CD4-positive, CD25-positive, alpha-beta regulatory T cell (primary cell): ENCODE measurements around the gene RUBCN. TPM values are rescaled to one million over a fixed set of nuclear protein-coding genes. Genes with fewer than 3 reads are reported as not detected.
A peak's percentile ranks its signal among the peaks of the same experiment; 100 is the strongest.
"Not testable (repeated sequence)": the region's sequence is repeated elsewhere in the genome, so short reads cannot be mapped to it uniquely, and the experiment has no call there.

Source experiments
- ATAC-seq, 2 donors: fragments of 150-1000 bp; cut with Tn5 transposase; one replicate each; pipeline ENCODE4 v1.10.0; 2021; ENCODE audit warnings: low read depth in 2 of 2, moderate number of reproducible peaks in 2 of 2, moderate library complexity in 1 of 2
- DNase-seq, 3 donors: peaks; one replicate each; pipeline versions ENCODE4 v3.0.0 to v3.0.0-alpha.2; 2012 to 2022; ENCODE audit warnings: mixed read lengths in 1 of 3
- H3K27ac ChIP-seq: one replicate; pipeline ENCODE4 v1.7.0; 2013; ENCODE audit warnings: mild to moderate bottlenecking, low read length; ENCODE audit not compliant: insufficient read depth, poor library complexity, severe bottlenecking
- H3K27me3 ChIP-seq: one replicate; pipeline ENCODE4 v1.7.0; 2013; ENCODE audit warnings: low read length; ENCODE audit not compliant: control insufficient read depth, insufficient read depth
- H3K36me3 ChIP-seq: one replicate; pipeline ENCODE4 v1.7.0; 2013; ENCODE audit warnings: mild to moderate bottlenecking, low read length, moderate library complexity; ENCODE audit not compliant: control insufficient read depth, insufficient read depth
- H3K4me1 ChIP-seq: 2 replicates; pipeline ENCODE4 v1.7.0; 2013; ENCODE audit warnings: mild to moderate bottlenecking, low read length; ENCODE audit not compliant: insufficient read depth, control insufficient read depth, poor library complexity, severe bottlenecking
- H3K4me3 ChIP-seq: one replicate; pipeline ENCODE4 v1.7.0; 2013; ENCODE audit warnings: low read depth, mild to moderate bottlenecking, low read length, moderate library complexity
- H3K9me3 ChIP-seq, 2 experiments: 1 replicate in 1 of 2; 2 replicates in 1 of 2; pipeline ENCODE4 v1.7.0; 2013; ENCODE audit warnings: low read length in 2 of 2, mild to moderate bottlenecking in 1 of 2, moderate library complexity in 1 of 2; ENCODE audit not compliant: control insufficient read depth in 2 of 2
- H3K27ac Mint-ChIP-seq, 3 donors: one replicate each; pipeline ENCODE4 v1.8.0; 2020 to 2022; ENCODE audit warnings: mild to moderate bottlenecking in 3 of 3, mixed read lengths in 3 of 3, moderate library complexity in 2 of 3
- H3K27me3 Mint-ChIP-seq: one replicate; pipeline ENCODE4 v1.8.0; 2022; ENCODE audit warnings: mild to moderate bottlenecking, mixed read lengths
- H3K36me3 Mint-ChIP-seq: one replicate; pipeline ENCODE4 v1.8.0; 2020; ENCODE audit warnings: mixed read lengths
- H3K4me1 Mint-ChIP-seq, 4 donors: one replicate each; pipeline ENCODE4 v1.8.0; 2020 to 2022; ENCODE audit warnings: mixed read lengths in 4 of 4, mild to moderate bottlenecking in 1 of 4
- H3K4me3 Mint-ChIP-seq, 4 donors: one replicate each; pipeline ENCODE4 v1.8.0; 2020 to 2022; ENCODE audit warnings: mild to moderate bottlenecking in 4 of 4, mixed read lengths in 4 of 4, moderate library complexity in 3 of 4
- H3K9me3 Mint-ChIP-seq, 7 donors: one replicate each; pipeline ENCODE4 v1.8.0; 2020 to 2022; ENCODE audit warnings: mixed read lengths in 7 of 7, mild to moderate bottlenecking in 3 of 7, moderate library complexity in 2 of 7
- polyA plus RNA-seq, 4 donors: library from polyadenylated mRNA; unstranded; fragments of 300-500 nt; fragmentation: Illumina TruSeq; gene quantifications; one replicate each; pipeline ENCODE4 v1.2.3, GENCODE V29; 2021
- total RNA-seq: library from RNA; stranded (reverse); gene quantifications from one replicate; pipeline ENCODE4 v1.2.3, GENCODE V29; 2022

RUBCN gene
- total and polyA plus RNA-seq, 5 donors from 2014 or later: 17.5 to 58.5 (median 20.5) TPM

DNA sequence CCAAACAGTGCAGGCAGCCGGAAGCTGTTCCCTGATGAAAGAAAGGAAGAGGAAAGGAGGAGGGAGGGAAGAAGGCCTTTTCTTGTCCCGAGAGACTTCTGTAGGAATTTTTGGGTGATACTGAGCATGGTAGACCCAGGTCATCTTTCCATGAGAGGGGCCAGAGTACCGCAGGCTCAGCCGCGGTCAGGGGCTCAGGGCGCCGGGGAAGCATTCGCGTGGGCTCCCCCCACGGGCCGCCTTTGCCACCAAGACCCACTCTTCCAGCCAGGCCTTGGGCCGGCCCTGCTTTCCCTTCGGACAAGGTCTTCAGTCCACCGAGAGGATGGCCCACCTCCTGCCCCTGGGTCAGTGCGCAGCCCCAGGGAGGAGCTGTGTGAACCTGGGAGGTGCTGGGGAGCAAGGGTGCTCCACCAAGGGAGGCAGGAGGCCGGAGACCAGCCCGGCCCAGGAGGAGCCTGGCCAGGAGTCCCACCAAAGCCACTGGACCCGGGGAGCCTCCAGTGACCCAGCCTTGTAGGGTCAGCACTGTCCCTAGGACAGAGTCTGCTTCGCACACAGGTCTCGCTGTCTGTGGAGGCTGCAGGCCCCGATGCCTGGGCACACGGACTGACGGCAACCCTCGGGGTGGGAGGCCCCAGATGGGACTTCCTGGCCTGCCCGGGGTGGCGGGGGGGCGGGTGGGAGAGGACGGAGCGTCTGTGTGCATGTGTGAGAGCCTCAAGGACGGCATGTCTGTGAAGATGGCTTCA lies 79.0 kb downstream of the RUBCN start:
- DNase-seq, H3K4me3 ChIP-seq, H3K27me3 ChIP-seq: not testable (repeated sequence)

DNA sequence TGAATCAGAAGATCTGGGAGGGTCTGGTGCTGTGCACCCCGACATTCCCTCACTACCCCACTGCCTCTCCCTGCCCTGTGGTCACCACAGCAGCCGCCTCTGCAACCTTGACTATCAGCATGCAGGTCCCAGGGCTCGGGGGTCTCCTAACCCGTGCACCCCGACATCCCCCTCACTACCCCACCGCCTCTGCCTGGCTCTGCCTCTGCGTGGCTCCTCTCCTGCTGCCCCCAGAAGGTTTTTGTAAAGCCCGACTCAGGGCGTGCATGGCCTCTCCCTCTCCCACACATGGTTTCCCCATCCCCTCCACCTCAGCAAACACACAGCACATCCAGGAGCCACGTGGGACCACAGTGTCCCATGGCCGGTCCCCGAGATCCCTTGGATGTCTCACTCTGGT lies 79.7 kb downstream of the RUBCN start:
- H3K27ac Mint-ChIP-seq, H3K27me3 ChIP-seq, H3K9me3 Mint-ChIP-seq, H3K4me1 Mint-ChIP-seq, DNase-seq, H3K9me3 ChIP-seq, H3K27me3 Mint-ChIP-seq, H3K36me3 Mint-ChIP-seq, H3K27ac ChIP-seq, H3K4me1 ChIP-seq, H3K36me3 ChIP-seq, ATAC-seq, H3K4me3 ChIP-seq: not testable (repeated sequence)
- H3K4me3 Mint-ChIP-seq: peak overlapping the region in 3 of 4 donors; percentile 33 to 68 (median 46)

More for the DNA sequence above, 79.0 kb downstream of the RUBCN start:
- H3K27ac Mint-ChIP-seq, ATAC-seq, H3K4me3 Mint-ChIP-seq, H3K9me3 ChIP-seq, H3K9me3 Mint-ChIP-seq, H3K27ac ChIP-seq, H3K36me3 Mint-ChIP-seq, H3K27me3 Mint-ChIP-seq, H3K4me1 Mint-ChIP-seq, H3K36me3 ChIP-seq, H3K4me1 ChIP-seq: not testable (repeated sequence)

DNA sequence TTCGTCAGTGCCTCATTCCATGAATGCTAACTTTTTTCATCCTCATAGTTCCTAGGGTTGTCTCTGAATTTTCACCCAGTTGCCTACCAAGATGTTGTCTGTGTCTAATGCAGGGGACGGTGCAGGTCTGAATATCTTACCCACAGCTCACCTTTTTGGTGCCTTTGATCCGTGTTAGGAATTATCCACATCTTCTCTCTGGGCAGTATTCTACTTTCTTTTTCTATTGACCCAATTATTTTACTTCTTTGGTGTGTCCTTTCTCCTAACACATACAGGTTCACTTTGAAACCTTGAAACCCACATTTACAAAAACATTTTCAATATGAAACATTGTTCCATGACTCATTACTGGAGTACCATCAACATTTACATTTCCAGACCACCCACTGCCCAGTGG lies 80.6 kb downstream of the RUBCN start:
- H3K9me3 Mint-ChIP-seq, H3K27me3 ChIP-seq, H3K27ac ChIP-seq, H3K4me3 ChIP-seq, H3K9me3 ChIP-seq, H3K36me3 ChIP-seq, H3K4me1 ChIP-seq, H3K27me3 Mint-ChIP-seq, H3K4me1 Mint-ChIP-seq, H3K36me3 Mint-ChIP-seq, ATAC-seq: not testable (repeated sequence)
- DNase-seq: peak in 1 of 3 donors; percentile 26
- Mint-ChIP-seq H3K27ac (peak overlapping the region in 2 of 3 donors; percentile 59 to 64), H3K4me3 (peak overlapping the region; percentile 54 to 83 (median 78))

DNA sequence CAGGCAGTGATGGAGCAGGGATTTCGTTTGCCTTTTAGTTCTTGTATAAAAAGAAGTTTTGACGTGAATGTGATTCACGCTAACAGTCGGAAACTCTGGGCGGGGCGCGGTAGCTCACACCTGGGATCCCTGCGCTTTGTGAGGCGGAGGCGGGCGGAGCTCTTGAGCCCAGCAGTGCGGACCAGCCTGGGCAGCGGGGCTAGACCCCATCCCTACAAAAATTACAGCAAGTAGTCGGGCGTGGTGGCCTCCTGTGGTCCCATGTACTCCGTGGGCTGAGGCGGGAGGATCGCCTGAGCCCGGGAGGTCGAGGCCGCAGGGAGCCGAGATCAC lies 81.7 kb downstream of the RUBCN start:
- H3K4me1 Mint-ChIP-seq: peaks cover 0 to 10% (median 0%) of the 10 kb centered on the region in 4 donors
- H3K36me3 ChIP-seq, H3K4me1 ChIP-seq, H3K27ac ChIP-seq, H3K9me3 Mint-ChIP-seq, H3K9me3 ChIP-seq, H3K27me3 ChIP-seq, H3K4me3 Mint-ChIP-seq, DNase-seq, H3K36me3 Mint-ChIP-seq, H3K4me3 ChIP-seq, H3K27me3 Mint-ChIP-seq, H3K27ac Mint-ChIP-seq: not testable (repeated sequence)
- peak; percentile 31 to 36 for ATAC-seq

DNA sequence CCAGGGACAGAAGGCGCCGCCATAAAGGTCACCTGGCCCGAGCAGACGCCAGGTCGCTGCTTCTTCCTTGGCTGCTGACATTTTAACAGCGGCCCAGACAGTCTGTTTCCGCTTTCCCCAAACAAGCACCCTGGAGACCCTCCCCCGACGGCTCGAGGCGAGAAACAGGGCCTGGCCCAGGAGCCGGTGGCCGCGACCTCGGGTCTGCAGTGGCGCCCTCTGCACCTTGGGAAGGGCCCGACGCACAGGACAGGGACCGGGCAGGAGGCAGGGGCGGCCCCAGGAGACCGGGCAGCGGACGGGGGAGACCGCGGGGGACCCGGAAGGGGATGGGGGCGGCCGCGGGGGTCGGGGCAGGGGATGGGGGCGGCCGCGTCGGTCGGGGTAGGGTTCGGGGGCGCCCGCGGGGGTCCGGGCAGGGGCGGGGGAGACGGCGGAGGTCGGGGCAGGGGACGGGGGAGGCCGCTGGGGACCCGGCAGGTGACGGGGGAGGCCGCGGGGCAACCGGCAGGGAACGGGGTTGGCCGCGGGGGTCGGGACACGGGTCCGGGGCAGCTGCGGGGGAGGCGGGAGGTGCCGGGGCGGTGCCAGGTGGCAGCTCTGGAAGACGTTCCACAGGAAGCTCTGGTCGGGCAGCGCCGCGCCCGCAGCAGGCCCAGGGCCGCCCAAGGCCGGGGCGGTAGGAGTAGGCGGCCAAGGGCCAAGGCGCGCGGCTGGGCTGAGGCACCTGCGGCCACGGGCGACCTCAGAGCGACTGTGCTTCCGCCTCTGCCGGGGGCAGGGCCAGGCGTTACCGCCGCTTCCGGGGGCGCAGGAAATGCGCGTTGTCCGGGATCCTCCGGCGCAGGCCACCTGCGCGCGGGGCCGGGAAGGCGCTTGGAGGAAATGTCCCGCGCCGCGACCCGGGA lies 82.4 kb downstream of the RUBCN start:
- H3K36me3 Mint-ChIP-seq, H3K27me3 ChIP-seq, H3K27me3 Mint-ChIP-seq, H3K36me3 ChIP-seq, H3K4me1 ChIP-seq, H3K4me3 ChIP-seq, H3K9me3 ChIP-seq, H3K27ac Mint-ChIP-seq, H3K9me3 Mint-ChIP-seq, H3K27ac ChIP-seq: not testable (repeated sequence)
- peak overlapping the region in 1 of 4 donors; percentile 56 for H3K4me3 Mint-ChIP-seq
- H3K4me1 Mint-ChIP-seq: peaks cover 0 to 10% (median 0%) of the 10 kb centered on the region in 4 donors
- ATAC-seq: peak; percentile 93
- DNase-seq: peak in 2 of 3 donors; percentile 31 to 58

DNA sequence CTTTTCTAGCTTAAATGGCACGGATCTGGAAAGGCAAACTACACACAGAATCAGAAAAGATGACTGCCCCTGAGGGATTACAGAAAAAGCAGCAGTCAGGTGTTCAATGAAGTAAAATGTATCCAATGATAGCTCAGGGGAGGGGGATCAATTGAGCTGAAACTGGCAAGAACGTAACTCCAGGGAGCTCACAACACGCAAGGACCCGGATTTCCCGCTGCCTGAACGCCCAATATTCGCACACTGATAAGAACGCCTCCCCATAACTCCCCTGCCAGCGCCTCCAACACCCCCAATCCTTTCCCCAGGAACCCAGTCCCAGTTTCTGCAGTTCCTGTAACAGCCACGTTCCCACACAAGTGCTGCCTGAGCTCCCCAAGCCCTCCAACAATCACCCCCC lies 83.8 kb downstream of the RUBCN start:
- DNase-seq, H3K4me3 Mint-ChIP-seq, H3K27me3 Mint-ChIP-seq, H3K36me3 Mint-ChIP-seq, H3K27ac Mint-ChIP-seq, H3K9me3 Mint-ChIP-seq, H3K27me3 ChIP-seq, ATAC-seq, H3K4me3 ChIP-seq, H3K4me1 ChIP-seq, H3K9me3 ChIP-seq, H3K36me3 ChIP-seq, H3K27ac ChIP-seq: not testable (repeated sequence)
- peaks cover 0 to 10% (median 0%) of the 10 kb centered on the region in 4 donors for H3K4me1 Mint-ChIP-seq

DNA sequence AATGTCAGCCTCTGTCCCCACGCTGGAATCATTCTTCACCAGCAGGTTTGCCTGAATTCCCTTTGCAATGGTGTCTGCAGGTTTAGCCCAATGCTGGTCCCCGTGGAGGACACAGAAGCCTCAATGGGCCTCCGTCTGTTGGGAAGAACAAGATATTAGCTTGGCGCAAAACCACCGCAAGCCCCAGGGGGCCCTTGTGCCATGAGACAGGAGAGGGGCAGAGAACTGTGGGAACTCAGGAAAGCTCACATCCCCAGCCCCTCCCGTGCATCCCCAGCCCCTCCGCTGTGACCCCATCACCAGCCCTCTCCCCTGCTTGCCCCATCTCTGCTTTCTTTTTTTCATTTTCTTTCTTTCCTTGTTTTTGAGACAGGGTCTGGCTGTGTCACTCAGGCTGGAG lies 89.1 kb downstream of the RUBCN start:
- not testable (repeated sequence) for ATAC-seq, H3K27me3 ChIP-seq, H3K36me3 ChIP-seq, H3K27ac Mint-ChIP-seq, H3K36me3 Mint-ChIP-seq, H3K4me1 ChIP-seq, H3K4me3 Mint-ChIP-seq, H3K9me3 Mint-ChIP-seq, H3K27ac ChIP-seq, H3K4me3 ChIP-seq, DNase-seq, H3K9me3 ChIP-seq, H3K27me3 Mint-ChIP-seq
- peaks cover 0 to 10% (median 0%) of the 10 kb centered on the region in 4 donors for H3K4me1 Mint-ChIP-seq

DNA sequence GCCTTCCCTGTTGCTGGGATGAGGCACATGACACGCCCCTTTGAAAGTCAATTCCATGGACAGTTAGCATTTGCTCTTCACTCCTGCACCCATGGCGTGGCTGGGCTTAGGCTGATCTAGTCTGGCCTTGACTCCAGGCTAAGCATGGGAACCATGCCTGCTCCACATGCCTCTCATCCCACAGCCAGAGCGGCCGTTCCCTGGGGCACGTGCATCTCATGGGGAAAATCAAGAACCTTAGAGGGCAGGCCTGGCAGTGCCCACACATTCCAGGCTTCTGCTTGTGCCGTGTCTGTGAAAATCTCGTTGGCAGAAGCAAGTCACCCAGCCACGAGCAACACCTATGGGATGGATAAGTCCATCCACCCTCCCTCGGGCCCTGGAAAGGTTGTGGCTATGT lies 89.5 kb downstream of the RUBCN start:
- H3K27me3 ChIP-seq, H3K9me3 ChIP-seq, DNase-seq, H3K4me1 Mint-ChIP-seq, H3K36me3 ChIP-seq, H3K4me3 ChIP-seq, H3K4me3 Mint-ChIP-seq, H3K27me3 Mint-ChIP-seq, H3K9me3 Mint-ChIP-seq, H3K36me3 Mint-ChIP-seq, H3K4me1 ChIP-seq, ATAC-seq, H3K27ac Mint-ChIP-seq, H3K27ac ChIP-seq: not testable (repeated sequence)
